Activated CD8-positive, alpha-beta memory T cell treated with anti-CD3 and anti-CD28 coated beads for 4 hours (primary cell): ENCODE results near the gene OSBPL6.
"Not testable (repeated sequence)": the region's sequence is repeated elsewhere in the genome, so short reads cannot be mapped to it uniquely, and the experiment has no call there.

Source experiments
- DNase-seq, 2 donors: peaks; one replicate each; pipeline ENCODE4 v3.0.0-alpha.2; 2020; ENCODE audit warnings: low read depth in 2 of 2

Gene OSBPL6

GRCh38 chr2:178401994-178402437 is 207.7 kb downstream of the OSBPL6 start:
- DNase-seq = no peak

DNA sequence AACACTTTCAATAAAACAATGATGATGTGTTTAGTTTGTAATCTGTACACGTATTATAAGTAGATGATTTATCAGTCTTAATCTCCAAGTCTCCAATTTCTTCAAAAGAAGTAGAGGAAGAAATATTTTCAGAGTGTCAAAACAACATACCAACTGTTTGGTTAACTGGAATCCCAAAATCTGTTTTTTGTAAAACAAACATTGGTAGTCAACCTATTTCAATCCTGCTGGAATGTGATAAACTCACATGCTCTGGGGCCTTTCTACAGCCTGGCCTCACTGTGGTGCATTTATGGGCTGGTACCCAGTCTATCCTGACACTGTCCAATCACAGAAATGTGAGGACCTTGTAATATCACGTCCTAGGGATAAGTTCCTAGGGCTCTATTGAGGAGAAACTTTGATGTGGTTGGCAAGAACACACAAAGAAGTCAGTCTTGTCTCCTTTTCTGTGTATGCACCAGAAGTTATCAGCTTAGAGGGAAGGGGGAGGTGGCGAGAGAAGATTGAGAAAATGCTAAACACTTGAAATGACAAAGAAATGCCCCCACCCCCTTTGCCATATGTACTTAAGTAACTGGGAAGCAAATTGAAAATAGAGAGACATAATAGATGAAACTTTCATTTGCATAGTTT is 209.5 kb downstream of the OSBPL6 start:
- DNase-seq = no peak

- DNase-seq = no peak
Measured at GRCh38 chr2:178404368-178404767, 210.1 kb downstream of the OSBPL6 start.

DNA sequence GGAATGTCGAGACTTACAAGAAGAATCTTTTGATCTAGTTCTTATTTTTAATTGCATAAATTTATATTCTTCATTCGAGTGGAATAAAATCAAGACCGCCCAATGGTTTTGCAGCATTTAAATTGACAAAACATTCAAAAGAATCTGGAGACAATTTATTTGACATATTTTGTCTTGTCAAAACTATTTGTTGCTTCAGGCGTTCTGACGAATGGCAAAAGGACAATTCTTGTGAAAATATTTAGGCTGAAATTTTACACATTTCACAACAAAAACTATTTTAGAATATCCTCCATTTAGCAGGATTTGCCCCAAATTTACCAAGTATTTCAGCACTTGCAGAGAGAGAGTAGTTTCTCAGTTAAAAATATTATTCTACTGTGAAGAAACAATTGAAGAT is 214.9 kb downstream of the OSBPL6 start:
- DNase-seq = no peak

GRCh38 chr2:178412047-178412446 is 217.7 kb downstream of the OSBPL6 start:
- DNase-seq = no peak

DNA sequence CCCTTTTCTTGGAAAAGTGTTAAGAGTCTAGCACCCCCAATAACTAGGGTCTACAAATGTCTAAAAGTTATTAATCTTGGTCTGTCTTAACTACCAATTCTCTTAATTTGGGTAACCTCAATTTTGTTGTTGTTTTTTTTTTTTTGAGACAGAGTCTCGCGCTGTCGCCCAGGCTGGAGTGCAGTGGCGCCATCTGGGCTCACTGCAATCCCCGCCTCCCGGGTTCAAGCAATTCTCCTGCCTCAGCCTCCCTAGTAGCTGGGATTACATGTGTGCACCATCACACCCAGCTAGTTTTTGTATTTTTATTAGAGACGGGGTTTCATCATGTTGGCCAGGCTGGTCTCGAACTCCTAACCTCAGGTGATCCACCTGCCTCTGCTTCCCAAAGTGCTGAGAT is 218.1 kb downstream of the OSBPL6 start:
- DNase-seq = not testable (repeated sequence)

DNA sequence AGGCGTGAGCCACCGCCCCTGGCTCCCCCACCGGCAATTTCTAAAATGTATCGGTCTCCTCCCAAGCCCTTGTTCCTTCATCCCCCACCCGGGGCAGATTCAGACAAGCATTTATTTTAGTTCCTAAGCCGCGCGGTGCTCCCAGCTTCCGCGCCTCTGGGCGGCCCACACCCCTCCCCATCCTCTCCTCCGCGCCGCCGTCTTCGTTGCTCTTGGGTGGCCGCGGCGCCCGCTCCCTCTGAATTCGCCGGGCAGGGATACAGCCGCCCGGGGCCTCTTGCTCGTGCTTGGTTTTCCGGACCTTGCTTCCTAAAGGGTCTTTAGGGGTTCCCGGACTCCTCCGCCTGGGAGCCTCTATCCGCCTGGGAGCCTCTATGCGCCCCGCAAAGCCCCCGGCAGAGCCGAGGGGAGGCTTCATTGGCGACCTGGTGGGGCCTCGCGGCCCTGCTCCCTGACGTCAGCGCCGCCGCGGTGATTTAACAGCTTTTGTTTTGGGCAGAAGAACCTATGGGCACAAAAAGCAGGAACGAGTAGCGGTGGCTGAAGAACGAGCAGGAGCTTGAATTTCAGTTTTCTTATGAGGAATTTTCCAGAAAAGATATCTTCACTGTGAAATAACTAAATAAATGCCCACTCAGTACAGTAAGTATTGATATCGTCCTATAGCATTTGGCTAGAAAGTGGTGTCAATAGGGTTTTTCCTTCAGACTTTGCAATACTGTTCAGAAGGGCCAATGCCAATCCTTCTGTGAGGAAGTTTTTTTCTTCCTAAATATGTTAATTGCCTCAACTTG is 219.4 kb downstream of the OSBPL6 start:
- peak; percentile 39 to 53 for DNase-seq

DNA sequence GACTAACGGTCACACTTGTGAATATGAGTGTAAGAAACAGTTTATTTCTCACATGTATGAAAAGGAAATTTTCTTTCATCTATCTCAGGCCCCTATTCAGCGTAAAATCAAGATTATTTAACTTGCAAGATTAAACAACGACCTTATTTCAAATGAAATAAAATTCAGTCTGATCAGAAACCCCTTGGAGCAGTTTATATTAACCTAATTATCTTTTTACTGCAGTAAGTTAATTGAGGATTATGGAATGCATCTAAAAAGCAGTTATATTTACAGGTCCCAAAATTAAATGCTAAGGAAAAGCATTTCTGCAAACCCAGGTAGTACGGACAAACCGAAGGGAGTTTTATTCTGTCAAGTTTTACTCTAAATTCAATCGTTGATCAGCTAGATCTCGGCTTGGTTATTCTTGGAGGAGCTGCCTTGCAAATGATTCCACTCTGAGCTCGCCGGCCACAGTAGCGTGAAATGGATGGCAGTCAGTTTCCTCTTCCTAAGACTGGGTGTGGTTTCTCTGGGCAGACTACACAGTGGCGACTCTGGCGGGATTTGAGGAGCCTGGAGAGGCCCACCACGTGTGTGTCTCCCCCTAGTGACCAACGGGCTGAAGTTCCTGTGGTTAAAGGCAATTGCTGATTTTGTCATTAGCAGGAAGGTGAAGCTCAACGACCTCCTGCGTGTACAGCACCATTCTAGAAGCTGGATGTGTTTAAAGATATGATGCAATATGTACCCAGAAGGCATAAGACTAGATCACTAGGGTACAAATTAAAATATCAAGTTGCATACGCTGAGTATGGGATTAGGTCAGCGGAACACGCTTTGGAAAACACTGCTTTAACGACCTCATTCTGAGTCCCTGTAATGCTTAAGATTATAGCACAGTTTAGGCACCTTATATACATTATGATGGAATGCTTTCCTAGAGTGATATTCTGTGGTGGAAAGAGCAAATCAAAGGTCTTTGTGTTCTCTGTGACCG is 220.2 kb downstream of the OSBPL6 start:
- DNase-seq = peak; percentile 48 to 52

DNA sequence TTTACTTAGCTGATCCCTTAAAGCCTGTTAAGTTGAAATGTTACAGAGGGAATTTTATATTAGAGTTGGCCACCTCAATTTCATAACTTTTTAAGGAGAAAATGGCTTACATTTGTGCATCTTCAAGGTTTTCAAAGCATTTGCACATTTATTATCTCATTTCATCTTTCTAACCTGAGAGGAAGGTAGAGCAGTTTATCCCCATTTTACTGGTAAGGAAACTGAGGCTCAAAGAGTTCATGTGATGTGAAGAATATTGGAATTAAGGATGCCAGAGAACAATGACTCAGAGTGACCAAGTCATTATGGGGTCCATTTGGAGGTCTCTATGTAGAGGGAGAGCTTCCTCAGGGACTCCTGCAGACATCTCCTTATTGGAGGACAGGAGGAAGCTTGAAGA is 221.7 kb downstream of the OSBPL6 start:
- no peak for DNase-seq

- DNase-seq = no peak
Measured at GRCh38 chr2:178417916-178418315, 223.6 kb downstream of the OSBPL6 start.

DNA sequence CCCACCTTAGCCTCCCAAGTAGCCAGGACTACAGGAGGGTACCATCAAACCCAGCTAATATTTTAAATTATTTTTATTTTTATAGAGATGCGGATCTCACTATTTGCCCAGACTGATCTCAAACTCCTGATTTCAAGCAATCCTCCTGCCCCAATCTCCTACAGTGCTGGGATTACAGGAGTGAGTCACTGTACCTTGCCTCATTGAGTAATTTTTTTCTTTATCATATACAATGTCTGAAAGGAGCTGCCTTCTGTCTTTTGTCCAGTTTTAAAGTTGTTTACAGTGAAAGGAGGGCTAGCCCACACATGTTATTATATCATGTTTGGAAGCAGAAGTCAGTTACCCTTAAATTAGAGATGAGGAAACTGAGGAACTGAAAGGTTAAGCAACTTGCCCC is 224.1 kb downstream of the OSBPL6 start:
- DNase-seq = no peak

- no peak for DNase-seq
Measured at GRCh38 chr2:178419123-178419522, 224.8 kb downstream of the OSBPL6 start.

DNA sequence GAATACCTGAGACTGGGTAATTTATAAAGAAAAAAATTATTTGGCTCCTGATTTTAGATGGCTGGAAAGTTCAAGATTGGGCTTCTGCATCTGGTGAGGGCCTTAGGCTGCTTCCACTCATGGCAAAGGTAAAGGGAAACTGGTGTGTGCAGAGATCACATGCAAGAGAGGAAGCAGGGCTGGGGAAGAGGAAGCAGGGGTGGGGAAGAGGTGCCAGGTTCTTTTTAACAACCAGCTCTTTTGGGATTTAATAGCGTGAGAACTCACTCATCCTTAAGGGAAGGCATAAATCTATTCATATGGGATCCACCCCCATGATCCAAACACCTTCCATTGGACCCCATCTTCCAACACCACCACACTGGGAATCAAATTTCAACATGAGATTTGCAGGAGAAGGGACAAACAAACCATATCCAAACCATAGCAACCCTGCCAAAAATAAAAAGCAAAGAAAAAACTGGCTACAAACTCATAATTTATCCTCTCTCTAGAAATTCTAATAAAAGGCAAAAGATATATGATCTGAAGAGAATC is 226.2 kb downstream of the OSBPL6 start:
- no peak for DNase-seq

DNA sequence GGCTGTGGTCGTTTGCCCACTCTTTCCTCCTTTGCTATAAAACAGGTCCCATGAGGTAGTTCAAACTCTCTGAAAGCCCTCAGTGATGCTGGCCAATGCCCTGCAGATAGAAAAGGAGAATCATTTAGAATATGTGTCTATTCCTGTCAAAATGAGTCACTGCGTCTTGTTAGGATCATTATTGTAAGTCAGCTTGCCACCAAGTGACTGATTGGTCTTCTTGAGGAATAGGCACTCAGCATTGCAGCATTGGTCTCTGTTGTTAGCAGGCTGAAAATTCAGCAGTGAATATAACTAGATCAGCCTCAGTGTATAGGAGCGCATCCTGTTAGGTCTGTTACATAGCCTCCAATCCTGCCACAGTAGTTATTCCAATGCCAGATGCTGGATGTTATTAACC is 227.8 kb downstream of the OSBPL6 start:
- DNase-seq = no peak

DNA sequence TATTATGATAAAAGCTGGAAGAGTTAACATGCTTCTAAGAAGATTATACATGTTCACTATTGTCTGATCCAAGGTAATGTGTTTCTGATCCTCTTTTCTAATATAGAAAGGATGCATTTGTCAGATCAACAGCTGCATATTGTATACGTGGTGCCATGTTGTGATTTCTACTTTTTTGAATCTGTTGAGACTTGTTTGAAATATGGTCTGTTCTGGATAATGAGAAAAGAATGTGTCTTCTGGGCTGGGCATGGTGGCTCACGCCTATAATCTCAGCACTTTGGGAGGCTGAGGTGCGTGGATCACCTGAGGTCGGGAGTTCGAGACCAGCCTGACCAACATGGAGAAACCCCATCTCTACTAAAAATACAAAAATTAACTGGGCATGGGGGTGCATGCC is 229.4 kb downstream of the OSBPL6 start:
- not testable (repeated sequence) for DNase-seq

GRCh38 chr2:178425255-178425827 is 231.0 kb downstream of the OSBPL6 start:
- no peak for DNase-seq

GRCh38 chr2:178426388-178426787 is 232.1 kb downstream of the OSBPL6 start:
- no peak for DNase-seq

GRCh38 chr2:178427458-178427857 is 233.1 kb downstream of the OSBPL6 start:
- DNase-seq = no peak

- DNase-seq = no peak
Measured at GRCh38 chr2:178428396-178428806, 234.1 kb downstream of the OSBPL6 start.

GRCh38 chr2:178429336-178429735 is 235.0 kb downstream of the OSBPL6 start:
- DNase-seq = no peak

GRCh38 chr2:178436662-178437061 is 242.3 kb downstream of the OSBPL6 start:
- DNase-seq = no peak

- no peak for DNase-seq
Measured at GRCh38 chr2:178441426-178441825, 247.1 kb downstream of the OSBPL6 start.
